ENCODE measurements around the gene GSC.

DNA sequence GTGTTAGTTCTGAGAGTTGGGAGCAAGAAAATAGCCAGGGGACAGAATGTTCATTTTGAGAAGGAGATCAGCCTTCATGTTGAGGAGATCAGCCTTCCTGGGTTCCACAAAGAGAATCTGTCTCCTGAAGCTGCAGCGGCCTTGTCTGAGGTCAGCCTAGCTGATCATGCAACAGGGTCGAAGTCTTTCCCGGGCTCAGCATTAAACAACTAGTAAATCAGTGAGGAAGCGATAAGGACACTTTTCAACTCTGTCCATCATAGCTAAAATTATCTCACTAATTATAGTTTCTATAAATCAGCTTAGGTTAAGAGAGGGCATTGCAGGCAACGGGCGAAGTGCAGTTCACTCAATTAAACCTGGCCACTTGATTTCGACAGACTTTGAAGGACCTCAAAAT is 7.5 kb downstream of the GSC start:
- TF ChIP-seq POLR2A (IDR thresholded peaks at IDR 0.05), result no peak
- no peak for TF ChIP-seq POLR2AphosphoS5 (IDR thresholded peaks at IDR 0.05; ENCODE audit: insufficient read depth in 1 of 2, low read depth in 1 of 2)
- TF ChIP-seq, protein P1, sequence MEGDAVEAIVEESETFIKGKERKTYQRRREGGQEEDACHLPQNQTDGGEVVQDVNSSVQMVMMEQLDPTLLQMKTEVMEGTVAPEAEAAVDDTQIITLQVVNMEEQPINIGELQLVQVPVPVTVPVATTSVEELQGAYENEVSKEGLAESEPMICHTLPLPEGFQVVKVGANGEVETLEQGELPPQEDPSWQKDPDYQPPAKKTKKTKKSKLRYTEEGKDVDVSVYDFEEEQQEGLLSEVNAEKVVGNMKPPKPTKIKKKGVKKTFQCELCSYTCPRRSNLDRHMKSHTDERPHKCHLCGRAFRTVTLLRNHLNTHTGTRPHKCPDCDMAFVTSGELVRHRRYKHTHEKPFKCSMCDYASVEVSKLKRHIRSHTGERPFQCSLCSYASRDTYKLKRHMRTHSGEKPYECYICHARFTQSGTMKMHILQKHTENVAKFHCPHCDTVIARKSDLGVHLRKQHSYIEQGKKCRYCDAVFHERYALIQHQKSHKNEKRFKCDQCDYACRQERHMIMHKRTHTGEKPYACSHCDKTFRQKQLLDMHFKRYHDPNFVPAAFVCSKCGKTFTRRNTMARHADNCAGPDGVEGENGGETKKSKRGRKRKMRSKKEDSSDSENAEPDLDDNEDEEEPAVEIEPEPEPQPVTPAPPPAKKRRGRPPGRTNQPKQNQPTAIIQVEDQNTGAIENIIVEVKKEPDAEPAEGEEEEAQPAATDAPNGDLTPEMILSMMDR (IDR thresholded peaks at IDR 0.05), result no peak

Data from vagina (tissue), 2 donors.